Neural progenitor cell (in vitro differentiated cells): ENCODE results near the gene JPH3. TPM values are rescaled to one million over a fixed set of nuclear protein-coding genes. Genes with fewer than 3 reads are reported as not detected.

Experiments used
- DNase-seq: peaks from one replicate; pipeline ENCODE4 v3.0.0-alpha.2; 2016; ENCODE audit warnings: low spot score
- H2AFZ ChIP-seq: fragments of 200-600 bp; sonication (generic); replicated peaks from 2 replicates; pipeline ENCODE4 v1.6.1; 2016; ENCODE audit warnings: antibody characterized with exemption
- H3F3A ChIP-seq: fragments of 200-600 bp; sonication (generic); 2 replicates; pipeline ENCODE4 v1.6.1; 2016; ENCODE audit warnings: antibody characterized with exemption, low read depth
- H3K27ac ChIP-seq: fragments of 200-600 bp; sonication (generic); 2 replicates; pipeline ENCODE4 v1.5.1; 2016; ENCODE audit warnings: mild to moderate bottlenecking
- H3K27me3 ChIP-seq: fragments of 200-600 bp; sonication (generic); 2 replicates; pipeline ENCODE4 v1.6.1; 2016; ENCODE audit warnings: mild to moderate bottlenecking, moderate library complexity
- H3K36me3 ChIP-seq: fragments of 200-600 bp; sonication (generic); 2 replicates; pipeline ENCODE4 v1.5.1; 2016
- H3K4me1 ChIP-seq: fragments of 200-600 bp; sonication (generic); 2 replicates; pipeline ENCODE4 v1.6.1; 2016; ENCODE audit warnings: mixed run types
- H3K4me2 ChIP-seq: fragments of 200-600 bp; sonication (generic); 2 replicates; pipeline ENCODE4 v1.6.1; 2016
- H3K4me3 ChIP-seq: fragments of 200-600 bp; sonication (generic); 2 replicates; pipeline ENCODE4 v1.5.1; 2016
- H3K79me2 ChIP-seq: fragments of 200-600 bp; sonication (generic); 2 replicates; pipeline ENCODE4 v1.6.1; 2016; ENCODE audit warnings: low read depth
- H3K9ac ChIP-seq: fragments of 200-600 bp; sonication (generic); 2 replicates; pipeline ENCODE4 v1.6.1; 2016
- H3K9me3 ChIP-seq: fragments of 200-600 bp; sonication (generic); 2 replicates; pipeline ENCODE4 v1.5.1; 2016; ENCODE audit warnings: low read depth
- H4K20me1 ChIP-seq: fragments of 200-600 bp; sonication (generic); 2 replicates; pipeline ENCODE4 v1.6.1; 2016; ENCODE audit warnings: low read depth
- H3K27ac Mint-ChIP-seq: 3 replicates; pipeline ENCODE4 v1.8.0; 2021; ENCODE audit warnings: mixed read lengths
- H3K27me3 Mint-ChIP-seq: 2 replicates; pipeline ENCODE4 v1.8.0; 2022; ENCODE audit warnings: low read depth, mild to moderate bottlenecking, inconsistent platforms, moderate library complexity, mixed read lengths; ENCODE audit not compliant: insufficient read depth
- H3K36me3 Mint-ChIP-seq: 3 replicates; pipeline ENCODE4 v1.8.0; 2021; ENCODE audit warnings: mixed read lengths
- H3K4me1 Mint-ChIP-seq: 3 replicates; pipeline ENCODE4 v1.8.0; 2021; ENCODE audit warnings: mixed read lengths
- H3K4me3 Mint-ChIP-seq: 3 replicates; pipeline ENCODE4 v1.8.0; 2021; ENCODE audit warnings: mild to moderate bottlenecking, moderate library complexity, mixed read lengths
- H3K9me3 Mint-ChIP-seq: 3 replicates; pipeline ENCODE4 v1.8.0; 2020; ENCODE audit warnings: mixed read lengths
- CTCF ChIP-seq: fragments of 200-600 bp; sonication (generic); IDR thresholded peaks from 2 replicates; pipeline ENCODE4 v1.5.1; 2017; ENCODE audit warnings: antibody characterized with exemption, mild to moderate bottlenecking
- EZH2 ChIP-seq: fragments of 200-600 bp; sonication (generic); IDR thresholded peaks from 2 replicates; pipeline ENCODE4 v1.6.1; 2017; ENCODE audit warnings: antibody characterized with exemption, mild to moderate bottlenecking, moderate library complexity
- EZH2phosphoT487 ChIP-seq: fragments of 200-600 bp; sonication (generic); IDR thresholded peaks from 2 replicates; pipeline ENCODE4 v1.6.1; 2017; ENCODE audit warnings: antibody characterized with exemption
- total RNA-seq: library from RNA; depleted of rRNA; stranded (reverse); fragments of >200 nt; gene quantifications from 2 replicates; pipeline ENCODE4 v1.2.3, GENCODE V29; 2015; ENCODE audit warnings: low replicate concordance

Gene JPH3
- total RNA-seq, 1 donor from 2014 or later, result 7.1 TPM

DNA sequence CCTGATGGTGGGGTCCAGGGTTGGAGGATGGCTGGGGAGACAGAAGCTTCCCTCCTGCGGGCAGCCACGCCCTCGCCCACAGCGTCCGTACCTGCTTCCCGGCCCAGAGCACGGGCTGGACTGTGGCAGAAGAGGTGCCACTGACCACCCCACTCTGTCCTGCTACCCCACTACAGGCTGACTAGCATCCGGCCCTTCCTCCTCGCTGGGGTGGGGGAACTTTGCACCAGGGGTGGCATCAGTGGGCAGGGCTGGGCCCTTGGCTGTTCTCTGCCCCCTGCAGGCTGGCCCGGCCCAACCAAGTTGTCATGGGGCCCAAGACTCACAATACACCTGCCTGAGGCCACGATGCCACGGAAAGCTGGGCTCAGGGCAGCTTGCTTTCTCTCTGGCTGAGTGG is 90.4 kb downstream of the JPH3 start:
- no peak overlapping the region for H2AFZ ChIP-seq
- H3K9me3 Mint-ChIP-seq, result no peaks in the 10 kb centered on the region
- no peak overlapping the region for H3K4me3 ChIP-seq
- H3K4me3 Mint-ChIP-seq, result no peak overlapping the region
- H3K27me3 Mint-ChIP-seq, result peaks cover 10% of the 10 kb centered on the region
- no peaks in the 10 kb centered on the region for H3K79me2 ChIP-seq
- H3K9me3 ChIP-seq, result no peaks in the 10 kb centered on the region
- no peaks in the 10 kb centered on the region for H3K4me1 Mint-ChIP-seq
- H3K27ac ChIP-seq, result no peak overlapping the region
- no peaks in the 10 kb centered on the region for H3K27me3 ChIP-seq
- DNase-seq, result no peak
- no peak overlapping the region for H3K27ac Mint-ChIP-seq
- H3K9ac ChIP-seq, result no peak overlapping the region
- H4K20me1 ChIP-seq, result peaks cover 7% of the 10 kb centered on the region
- no peaks in the 10 kb centered on the region for H3F3A ChIP-seq
- H3K36me3 Mint-ChIP-seq, result peaks cover 5% of the 10 kb centered on the region
- TF ChIP-seq EZH2phosphoT487 (no peak), EZH2 (no peak)
- no peaks in the 10 kb centered on the region for H3K36me3 ChIP-seq
- H3K4me2 ChIP-seq, result no peak overlapping the region
- H3K4me1 ChIP-seq, result no peaks in the 10 kb centered on the region

- no peaks in the 10 kb centered on the region for H3K79me2 ChIP-seq
- TF ChIP-seq EZH2 (no peak), CTCF (no peak), EZH2phosphoT487 (no peak)
- no peak overlapping the region for H3K27ac ChIP-seq
- peaks cover 10% of the 10 kb centered on the region for H3K27me3 Mint-ChIP-seq
- H3K36me3 ChIP-seq, result no peaks in the 10 kb centered on the region
- no peaks in the 10 kb centered on the region for H3K4me1 ChIP-seq
- H3K36me3 Mint-ChIP-seq, result peaks cover 5% of the 10 kb centered on the region
- H3K4me1 Mint-ChIP-seq, result no peaks in the 10 kb centered on the region
- H3K27me3 ChIP-seq, result no peaks in the 10 kb centered on the region
- H3K27ac Mint-ChIP-seq, result no peak overlapping the region
- no peak overlapping the region for H3K4me3 Mint-ChIP-seq
- no peak overlapping the region for H3K9ac ChIP-seq
- no peak overlapping the region for H3K4me3 ChIP-seq
- H3K9me3 Mint-ChIP-seq, result no peaks in the 10 kb centered on the region
- no peak overlapping the region for H2AFZ ChIP-seq
- H3F3A ChIP-seq, result no peaks in the 10 kb centered on the region
- DNase-seq, result no peak
- no peaks in the 10 kb centered on the region for H3K9me3 ChIP-seq
- peaks cover 11% of the 10 kb centered on the region for H4K20me1 ChIP-seq
- H3K4me2 ChIP-seq, result no peak overlapping the region
Measured at GRCh38 chr16:87693827-87694226, 91.5 kb downstream of the JPH3 start.

DNA sequence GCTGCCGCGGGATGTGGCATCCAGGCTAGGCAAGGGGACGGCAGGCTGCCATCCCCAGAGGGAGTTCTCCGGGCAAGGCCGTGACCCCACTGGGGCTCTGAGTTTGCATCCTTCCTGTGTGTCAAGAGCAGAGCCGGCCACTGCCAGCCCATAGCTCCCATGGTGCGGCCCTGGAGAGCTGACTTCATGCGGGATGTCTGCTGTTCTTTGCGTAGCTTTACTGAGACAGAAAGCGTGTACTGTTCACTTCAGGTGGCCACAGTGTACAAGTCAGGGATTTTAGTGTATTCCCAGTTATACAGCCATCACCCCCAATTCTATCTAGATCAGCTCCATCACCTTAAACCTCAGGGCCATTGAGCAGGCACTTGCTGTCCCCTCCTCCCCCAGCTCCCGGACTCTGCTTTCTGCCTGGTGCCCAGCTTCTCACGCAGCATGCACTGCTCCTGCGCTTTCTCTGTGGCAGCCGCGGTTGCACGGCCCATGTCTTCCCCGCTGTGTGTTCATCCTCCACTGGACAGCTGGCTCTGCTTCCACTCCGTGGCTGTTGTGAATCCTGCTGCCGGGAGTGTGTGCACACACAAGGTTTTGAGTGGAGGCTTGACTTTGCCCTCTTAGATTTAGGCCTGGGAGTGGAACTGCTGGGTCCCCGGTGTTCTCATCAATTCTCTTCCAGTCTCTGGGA is 92.3 kb downstream of the JPH3 start:
- Histone ChIP-seq H3K27ac (no peak overlapping the region), H3K4me2 (no peak overlapping the region), H3F3A (no peaks in the 10 kb centered on the region), H3K79me2 (no peaks in the 10 kb centered on the region), H3K4me3 (no peak overlapping the region), H3K9ac (no peak overlapping the region), H3K36me3 (no peaks in the 10 kb centered on the region), H3K9me3 (no peaks in the 10 kb centered on the region), H3K4me1 (no peaks in the 10 kb centered on the region), H3K27me3 (no peaks in the 10 kb centered on the region), H2AFZ (no peak overlapping the region), H4K20me1 (peaks cover 11% of the 10 kb centered on the region)
- TF ChIP-seq CTCF, result no peak
- TF ChIP-seq EZH2phosphoT487, result no peak
- TF ChIP-seq EZH2, result no peak
- peaks cover 5% of the 10 kb centered on the region for H3K36me3 Mint-ChIP-seq
- no peak overlapping the region for H3K4me3 Mint-ChIP-seq
- H3K27me3 Mint-ChIP-seq, result peaks cover 10% of the 10 kb centered on the region
- no peak for DNase-seq
- H3K9me3 Mint-ChIP-seq, result no peaks in the 10 kb centered on the region
- no peak overlapping the region for H3K27ac Mint-ChIP-seq
- no peaks in the 10 kb centered on the region for H3K4me1 Mint-ChIP-seq

DNA sequence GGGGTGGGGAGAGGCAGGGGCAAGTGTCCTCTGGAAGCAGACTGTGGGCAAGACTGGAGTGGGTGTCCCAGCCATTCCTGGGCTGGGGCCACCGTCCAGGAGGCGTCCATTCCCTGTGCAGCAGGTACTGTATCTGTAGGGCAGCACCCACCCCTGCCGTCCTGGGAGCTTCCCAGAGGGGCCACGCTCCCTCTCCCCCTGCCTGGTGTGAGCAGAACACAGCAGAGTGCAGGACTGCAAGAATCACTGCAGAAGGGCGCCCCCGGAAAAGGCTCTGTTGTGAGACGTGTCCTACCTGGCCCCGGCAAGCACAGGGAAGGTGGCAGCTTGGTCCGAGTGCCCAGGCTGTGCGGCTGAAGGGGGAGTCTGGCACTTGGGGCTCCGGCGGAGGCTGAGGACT is 93.2 kb downstream of the JPH3 start:
- Histone ChIP-seq H3K4me2 (no peak overlapping the region), H3K9ac (no peak overlapping the region), H3K27me3 (no peaks in the 10 kb centered on the region), H3K4me3 (no peak overlapping the region), H3K79me2 (no peaks in the 10 kb centered on the region), H3K36me3 (no peaks in the 10 kb centered on the region), H2AFZ (no peak overlapping the region), H3K4me1 (no peaks in the 10 kb centered on the region), H3F3A (no peaks in the 10 kb centered on the region), H4K20me1 (peaks cover 11% of the 10 kb centered on the region), H3K27ac (no peak overlapping the region), H3K9me3 (no peaks in the 10 kb centered on the region)
- Mint-ChIP-seq H3K27me3 (peaks cover 10% of the 10 kb centered on the region), H3K4me3 (no peak overlapping the region), H3K9me3 (no peaks in the 10 kb centered on the region), H3K27ac (no peak overlapping the region), H3K4me1 (no peaks in the 10 kb centered on the region), H3K36me3 (peaks cover 5% of the 10 kb centered on the region)
- DNase-seq, result no peak
- no peak for TF ChIP-seq CTCF
- TF ChIP-seq EZH2, result no peak
- TF ChIP-seq EZH2phosphoT487, result no peak
